HCT116 (cell line): ENCODE results near the gene LRRK1. TPM values are rescaled to one million over a fixed set of nuclear protein-coding genes. Genes with fewer than 3 reads are reported as not detected.
A peak's percentile ranks its signal among the peaks of the same experiment; 100 is the strongest.

Source experiments
- ATAC-seq: fragments of 200-7000 bp; cut with Tn5 transposase; 2 replicates; pipeline ENCODE4 v1.9.1; 2020; ENCODE audit warnings: mild to moderate bottlenecking, moderate library complexity
- BruUV-seq: library from RNA; stranded (reverse); fragments of 400-500 nt; replicated peaks from 2 replicates; lab custom pipeline; 2021; lab: Mats Ljungman, UMichigan
- CTCF ChIA-PET: fragments of 300-600 bp; sonication (Branson Sonifier 250); formaldehyde crosslinking; loops from one replicate; lab custom pipeline; 2021; ENCODE audit warnings: antibody characterized with exemption; lab: Charles Lee
- POLR2A ChIA-PET: fragments of 300-600, 350-600 bp; sonication (Branson Sonifier 250); formaldehyde crosslinking; loops from one replicate; lab custom pipeline; 2021; ENCODE audit warnings: antibody characterized with exemption; lab: Charles Lee
- RAD21 ChIA-PET, 2 experiments: fragments of 300-600 bp; sonication (Branson Sonifier 250); formaldehyde crosslinking; loops; one replicate each; lab custom pipeline; 2023; ENCODE audit warnings: low total read pairs in 2 of 2; ENCODE audit not compliant: uncharacterized antibody in 2 of 2, unreplicated experiment in 2 of 2, low non-redundant PET in 1 of 2; lab: Charles Lee
- DNase-seq: peaks from one replicate; pipeline ENCODE4 v3.0.0-alpha.2; 2010; ENCODE audit warnings: low read depth, low spot score
- H2AFZ ChIP-seq: fragments of 200-600 bp; shearing (Covaris generic), sonication (generic); 2 replicates; pipeline ENCODE4 v1.6.1; 2017; ENCODE audit warnings: low read depth, mixed run types, mixed read lengths, antibody characterized with exemption, low read length; ENCODE audit not compliant: poor library complexity, severe bottlenecking
- H3K27ac ChIP-seq: 2 replicates; pipeline ENCODE4 v1.5.1; 2012; ENCODE audit warnings: low read depth, low read length
- H3K27me3 ChIP-seq: fragments of 200-600 bp; sonication (generic); 2 replicates; pipeline ENCODE4 v1.6.1; 2016; ENCODE audit warnings: mixed run types, low read length, mixed read lengths; ENCODE audit not compliant: insufficient read depth
- H3K36me3 ChIP-seq, 2 experiments: fragments of 200-500 bp in 1 of 2; fragments of 200-600 bp in 1 of 2; sonication (Bioruptor generic) in 1 of 2; sonication (generic) in 1 of 2; 2 replicates each; pipeline versions ENCODE4 v1.5.1 to v1.6.1; 2014 to 2016; ENCODE audit warnings: low read length in 2 of 2, inconsistent platforms in 1 of 2, mixed read lengths in 1 of 2, mixed run types in 1 of 2; ENCODE audit not compliant: insufficient read depth in 2 of 2, control insufficient read depth in 1 of 2
- H3K4me1 ChIP-seq, 2 experiments: fragments of 200-600 bp in 1 of 2; sonication (generic) in 1 of 2; 2 replicates each; pipeline versions ENCODE4 v1.5.1 to v1.6.1; 2012 to 2017; ENCODE audit warnings: low read length in 2 of 2, inconsistent platforms in 1 of 2, mild to moderate bottlenecking in 1 of 2, mixed read lengths in 1 of 2, mixed run types in 1 of 2, moderate library complexity in 1 of 2; ENCODE audit not compliant: insufficient read depth in 2 of 2, control insufficient read depth in 1 of 2
- H3K4me2 ChIP-seq: fragments of 200-600 bp; sonication (generic); 2 replicates; pipeline ENCODE4 v1.6.1; 2017; ENCODE audit warnings: mixed run types, low read length, mixed read lengths
- H3K4me3 ChIP-seq, 2 experiments: fragments of 200-600 bp in 1 of 2; sonication (generic) in 1 of 2; replicated peaks in 1 of 2; 2 replicates each; pipeline ENCODE4 v1.5.1; 2011 to 2016; ENCODE audit warnings: low read length in 2 of 2, control low read depth in 1 of 2, low read depth in 1 of 2, mild to moderate bottlenecking in 1 of 2, mixed read lengths in 1 of 2, mixed run types in 1 of 2
- H3K79me2 ChIP-seq: fragments of 200-600 bp; sonication (generic); 2 replicates; pipeline ENCODE4 v1.6.1; 2017; ENCODE audit warnings: mild to moderate bottlenecking, mixed run types, low read length, moderate library complexity, mixed read lengths; ENCODE audit not compliant: insufficient read depth
- H3K9ac ChIP-seq: fragments of 200-600 bp; sonication (generic); 2 replicates; pipeline ENCODE4 v1.6.1; 2016; ENCODE audit warnings: low read length, mixed read lengths
- H3K9me2 ChIP-seq: fragments of 200-600 bp; sonication (generic), shearing (Covaris generic); 2 replicates; pipeline ENCODE4 v1.6.1; 2017; ENCODE audit warnings: mixed run types, mild to moderate bottlenecking, moderate library complexity; ENCODE audit not compliant: insufficient read depth
- H3K9me3 ChIP-seq, 2 experiments: fragments of 200-500 bp in 1 of 2; fragments of 200-600 bp in 1 of 2; sonication (Bioruptor generic) in 1 of 2; sonication (generic) in 1 of 2; 2 replicates each; pipeline ENCODE4 v1.6.1; 2014 to 2017; ENCODE audit warnings: low read length in 2 of 2, mixed read lengths in 2 of 2, inconsistent platforms in 1 of 2, low read depth in 1 of 2, mild to moderate bottlenecking in 1 of 2, mixed run types in 1 of 2, moderate library complexity in 1 of 2; ENCODE audit not compliant: control insufficient read depth in 1 of 2, insufficient read depth in 1 of 2
- H4K20me1 ChIP-seq: fragments of 200-600 bp; sonication (generic), shearing (Covaris generic); 2 replicates; pipeline ENCODE4 v1.6.1; 2017; ENCODE audit warnings: mixed run types, mild to moderate bottlenecking, moderate library complexity; ENCODE audit not compliant: insufficient read depth
- CEBPB ChIP-seq: IDR thresholded peaks from 2 replicates; pipeline ENCODE4 v1.6.1; 2012; ENCODE audit warnings: low read depth
- EZH2phosphoT487 ChIP-seq: fragments of 200-600 bp; IDR thresholded peaks from 2 replicates; pipeline ENCODE4 v1.6.1; 2018; ENCODE audit warnings: antibody characterized with exemption, borderline replicate concordance
- JUND ChIP-seq: IDR thresholded peaks from 2 replicates; pipeline ENCODE4 v1.6.1; 2012
- MAX ChIP-seq: IDR thresholded peaks from 2 replicates; pipeline ENCODE4 v1.6.1; 2012
- POLR2A ChIP-seq: IDR thresholded peaks from 2 replicates; pipeline ENCODE4 v1.7.0; 2011; ENCODE audit warnings: borderline replicate concordance; ENCODE audit not compliant: insufficient read depth, insufficient read length; ENCODE audit errors: extremely low read depth
- POLR2AphosphoS5 ChIP-seq: IDR thresholded peaks from 2 replicates; pipeline ENCODE4 v1.6.1; 2011; ENCODE audit warnings: mild to moderate bottlenecking, low read depth, low read length, moderate library complexity
- REST ChIP-seq: IDR thresholded peaks from 2 replicates; pipeline ENCODE4 v1.6.1; 2012; ENCODE audit warnings: low read depth
- SIN3A ChIP-seq: IDR thresholded peaks from 2 replicates; pipeline ENCODE4 v1.6.1; 2012; ENCODE audit warnings: low read depth
- SP1 ChIP-seq: IDR thresholded peaks from 2 replicates; pipeline ENCODE4 v1.6.1; 2012; ENCODE audit warnings: low read depth
- TCF7L2 ChIP-seq: IDR thresholded peaks from 2 replicates; pipeline ENCODE4 v1.7.0; 2011; ENCODE audit warnings: borderline replicate concordance, inconsistent platforms; ENCODE audit not compliant: insufficient read depth, insufficient read length; ENCODE audit errors: extremely low read depth
- ZBTB33 ChIP-seq: IDR thresholded peaks from 2 replicates; pipeline ENCODE4 v1.6.1; 2011; ENCODE audit warnings: mild to moderate bottlenecking, low read length, moderate library complexity; ENCODE audit not compliant: insufficient replicate concordance; ENCODE audit errors: extremely low read depth
- intact Hi-C: fragments of 100-400 bp; cut with micrococcal nuclease; formaldehyde crosslinking; loops from 2 replicates; pipeline ENCODE4 v1.10.0; 2022
- total RNA-seq: library from RNA; stranded (reverse); gene quantifications from one replicate; pipeline ENCODE4 v1.2.1, GENCODE V29; 2021; ENCODE audit not compliant: unreplicated experiment

LRRK1 gene
- total RNA-seq, 1 experiment from 2014 or later: 21.6 TPM

GRCh38 chr15:100920516-100921135 is 1.5 kb downstream of the LRRK1 start:
- Histone ChIP-seq H2AFZ (no peak overlapping the region), H3K27ac (no peak overlapping the region), H3K79me2 (peaks cover 14% of the 10 kb centered on the region; the same call in 1 of the 2 replicates), H3K27me3 (no peaks in the 10 kb centered on the region), H4K20me1 (peaks cover 3% of the 10 kb centered on the region; the same call in 1 of the 2 replicates), H3K9ac (peak overlapping the region; percentile 85), H3K36me3 (peaks cover 0 to 20% of the 10 kb centered on the region in 2 experiments; a peak in 1 of 4 replicates)
- no peak for ATAC-seq
- ChIA-PET CTCF (interaction anchor here (7.0 kb wide), 1 partner anchor 87 kb away, joined by 112 read pairs; no protein-coding TSS in a partner anchor), RAD21 (no interaction called here)
- intact Hi-C loops: no loop called here
- no peak for TF ChIP-seq EZH2phosphoT487
- TF ChIP-seq REST: no peak
- TF ChIP-seq CEBPB: no peak
- TF ChIP-seq MAX: no peak
- TF ChIP-seq ZBTB33: no peak
- TF ChIP-seq POLR2A: no peak
- no peak for TF ChIP-seq TCF7L2
- TF ChIP-seq SIN3A: no peak
- no peak for TF ChIP-seq POLR2AphosphoS5
- no peak for TF ChIP-seq SP1
- no peak for TF ChIP-seq JUND
- TF ChIP-seq, all 23 proteins: peak for 0
- peak overlapping the region; percentile 73 to 74; a peak in 3 of 4 replicates for H3K4me3 ChIP-seq
- no peak for DNase-seq
- peaks cover 0 to 27% of the 10 kb centered on the region in 2 experiments; a peak in 1 of 4 replicates for H3K4me1 ChIP-seq
- no peaks in the 10 kb centered on the region for H3K9me3 ChIP-seq
- BruUV-seq: TSS peak; percentile 17
- no peaks in the 10 kb centered on the region for H3K9me2 ChIP-seq
- peak overlapping the region; percentile 93 for H3K4me2 ChIP-seq
- POLR2A ChIA-PET: no interaction called here
